Measurements from ENCODE around the gene IL36RN.

DNA sequence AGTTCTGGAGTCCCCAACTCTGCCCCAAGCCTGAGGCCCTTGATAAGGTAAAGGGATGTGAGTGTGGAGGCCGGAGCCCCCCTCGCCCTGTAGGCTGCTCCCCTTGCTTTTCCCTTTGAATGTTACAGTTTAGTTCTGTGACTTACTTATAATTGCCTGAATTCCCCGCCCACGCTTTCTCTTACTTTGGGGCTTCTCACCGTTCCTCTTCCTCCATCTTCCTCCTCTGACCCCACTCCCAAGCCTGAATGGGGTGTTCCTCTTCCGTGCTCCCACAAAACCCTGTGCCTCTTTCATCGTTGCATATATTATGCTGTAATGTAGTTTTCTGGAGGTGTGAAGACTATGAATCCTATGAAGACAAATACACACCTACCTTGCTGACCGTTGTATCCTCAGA is 53.4 kb downstream of the IL36RN start:
- TF ChIP-seq, protein P1, sequence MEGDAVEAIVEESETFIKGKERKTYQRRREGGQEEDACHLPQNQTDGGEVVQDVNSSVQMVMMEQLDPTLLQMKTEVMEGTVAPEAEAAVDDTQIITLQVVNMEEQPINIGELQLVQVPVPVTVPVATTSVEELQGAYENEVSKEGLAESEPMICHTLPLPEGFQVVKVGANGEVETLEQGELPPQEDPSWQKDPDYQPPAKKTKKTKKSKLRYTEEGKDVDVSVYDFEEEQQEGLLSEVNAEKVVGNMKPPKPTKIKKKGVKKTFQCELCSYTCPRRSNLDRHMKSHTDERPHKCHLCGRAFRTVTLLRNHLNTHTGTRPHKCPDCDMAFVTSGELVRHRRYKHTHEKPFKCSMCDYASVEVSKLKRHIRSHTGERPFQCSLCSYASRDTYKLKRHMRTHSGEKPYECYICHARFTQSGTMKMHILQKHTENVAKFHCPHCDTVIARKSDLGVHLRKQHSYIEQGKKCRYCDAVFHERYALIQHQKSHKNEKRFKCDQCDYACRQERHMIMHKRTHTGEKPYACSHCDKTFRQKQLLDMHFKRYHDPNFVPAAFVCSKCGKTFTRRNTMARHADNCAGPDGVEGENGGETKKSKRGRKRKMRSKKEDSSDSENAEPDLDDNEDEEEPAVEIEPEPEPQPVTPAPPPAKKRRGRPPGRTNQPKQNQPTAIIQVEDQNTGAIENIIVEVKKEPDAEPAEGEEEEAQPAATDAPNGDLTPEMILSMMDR (IDR thresholded peaks at IDR 0.05; ENCODE audit: low read depth, low read length, missing input control): no peak
- TF ChIP-seq, protein P2, sequence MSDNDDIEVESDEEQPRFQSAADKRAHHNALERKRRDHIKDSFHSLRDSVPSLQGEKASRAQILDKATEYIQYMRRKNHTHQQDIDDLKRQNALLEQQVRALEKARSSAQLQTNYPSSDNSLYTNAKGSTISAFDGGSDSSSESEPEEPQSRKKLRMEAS (IDR thresholded peaks at IDR 0.05): no peak

All from liver (tissue), 2 donors.